AG09309 (cell line): ENCODE measurements around the gene SLC16A1.
"Not testable (repeated sequence)": the region's sequence is repeated elsewhere in the genome, so short reads cannot be mapped to it uniquely, and the experiment has no call there.

ENCODE experiments used
- DNase-seq: peaks from one replicate; pipeline ENCODE4 v3.0.0-alpha.2; 2010; ENCODE audit warnings: low read depth
- H3K4me3 ChIP-seq: 2 replicates; pipeline ENCODE4 v1.5.1; 2011; ENCODE audit warnings: mild to moderate bottlenecking, low read depth, low read length, moderate library complexity; ENCODE audit not compliant: control insufficient read depth
- CTCF ChIP-seq: IDR thresholded peaks from 2 replicates; pipeline ENCODE4 v1.5.1; 2011; ENCODE audit warnings: mild to moderate bottlenecking, low read depth, low read length, inconsistent platforms; ENCODE audit not compliant: insufficient read depth, control insufficient read depth; ENCODE audit errors: missing control alignments

SLC16A1 gene

GRCh38 chr1:112982853-112983536 lies 27.0 kb upstream of the SLC16A1 start:
- TF ChIP-seq CTCF, result no peak
- no peak for DNase-seq
- H3K4me3 ChIP-seq, result no peak overlapping the region

- H3K4me3 ChIP-seq, result no peak overlapping the region
- no peak for TF ChIP-seq CTCF
- no peak for DNase-seq
Measured at GRCh38 chr1:112982328-112982727, 26.3 kb upstream of the SLC16A1 start.

- DNase-seq, H3K4me3 ChIP-seq: not testable (repeated sequence)
Measured at GRCh38 chr1:112981834-112982233, 25.8 kb upstream of the SLC16A1 start.

- H3K4me3 ChIP-seq, result no peak overlapping the region
- no peak for DNase-seq
- TF ChIP-seq CTCF, result no peak
Measured at GRCh38 chr1:112981426-112981825, 25.4 kb upstream of the SLC16A1 start.

GRCh38 chr1:112975336-112975735 lies 19.3 kb upstream of the SLC16A1 start:
- no peak for TF ChIP-seq CTCF
- DNase-seq, result no peak
- no peak overlapping the region for H3K4me3 ChIP-seq

- TF ChIP-seq CTCF, result no peak
- no peak overlapping the region for H3K4me3 ChIP-seq
- no peak for DNase-seq
Measured at GRCh38 chr1:112974646-112975045, 18.6 kb upstream of the SLC16A1 start.

- DNase-seq, result no peak
- no peak for TF ChIP-seq CTCF
- no peak overlapping the region for H3K4me3 ChIP-seq
Measured at GRCh38 chr1:112973788-112974187, 17.8 kb upstream of the SLC16A1 start.
